Ishikawa (cell line): Measurements from ENCODE around the gene ZNF552.

Experiments used
- CEBPB ChIP-seq: IDR thresholded peaks from 2 replicates; pipeline ENCODE4 v1.6.1; 2012
- CREB1 ChIP-seq: IDR thresholded peaks from 2 replicates; pipeline ENCODE4 v1.6.1; 2012; ENCODE audit warnings: low read depth
- EGR1 ChIP-seq: IDR thresholded peaks from 2 replicates; pipeline ENCODE4 v1.6.1; 2012
- EP300 ChIP-seq: IDR thresholded peaks from 2 replicates; pipeline ENCODE4 v1.6.1; 2012; ENCODE audit warnings: borderline replicate concordance
- FOXM1 ChIP-seq: IDR thresholded peaks from 2 replicates; pipeline ENCODE4 v1.6.1; 2012; ENCODE audit warnings: low read depth, borderline replicate concordance
- NFIC ChIP-seq: IDR thresholded peaks from 2 replicates; pipeline ENCODE4 v1.6.1; 2012
- RAD21 ChIP-seq: IDR thresholded peaks from 2 replicates; pipeline ENCODE4 v1.6.1; 2012; ENCODE audit warnings: low read depth
- TAF1 ChIP-seq: IDR thresholded peaks from 2 replicates; pipeline ENCODE4 v1.6.1; 2012; ENCODE audit warnings: low read depth, mild to moderate bottlenecking
- TCF12 ChIP-seq: IDR thresholded peaks from 2 replicates; pipeline ENCODE4 v1.6.1; 2012; ENCODE audit warnings: low read depth
- TEAD4 ChIP-seq: IDR thresholded peaks from 2 replicates; pipeline ENCODE4 v1.6.1; 2012
- USF1 ChIP-seq: IDR thresholded peaks from 2 replicates; pipeline ENCODE4 v1.6.1; 2012
- YY1 ChIP-seq: IDR thresholded peaks from 2 replicates; pipeline ENCODE4 v1.6.1; 2012; ENCODE audit warnings: low read depth
- ZBTB7A ChIP-seq: IDR thresholded peaks from 2 replicates; pipeline ENCODE4 v1.6.1; 2012; ENCODE audit warnings: low read depth
- TF ChIP-seq, protein P1 (sequence below): IDR thresholded peaks from 2 replicates; pipeline ENCODE4 v1.6.1; 2012; ENCODE audit warnings: low read depth, mild to moderate bottlenecking
- TF ChIP-seq, protein P2 (sequence below): IDR thresholded peaks from 2 replicates; pipeline ENCODE4 v1.6.1; 2012

Gene ZNF552

DNA sequence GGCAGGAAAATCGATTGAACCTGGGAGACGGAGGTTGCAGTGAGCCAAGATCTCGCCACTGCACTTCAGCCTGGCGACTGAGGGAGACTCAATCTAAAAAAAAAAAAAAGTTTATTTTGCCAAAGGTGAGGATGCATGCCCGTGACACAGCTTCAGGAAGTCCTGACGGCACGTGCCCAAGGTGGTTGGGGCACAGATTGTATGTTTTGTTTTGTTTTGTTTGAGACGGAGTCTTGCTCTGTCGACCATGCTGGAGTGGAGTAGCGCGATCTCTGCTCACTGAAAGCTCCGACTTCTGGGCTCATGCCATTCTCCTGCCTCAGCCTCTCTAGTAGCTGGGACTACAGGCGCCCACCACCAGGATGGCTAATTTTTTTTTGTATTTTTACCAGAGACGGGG is 3.3 kb upstream of the ZNF552 start:
- TF ChIP-seq TAF1 (no peak), CREB1 (no peak), ZBTB7A (no peak), NFIC (no peak), EP300 (no peak), EGR1 (no peak), RAD21 (no peak)
- TF ChIP-seq, protein P1, sequence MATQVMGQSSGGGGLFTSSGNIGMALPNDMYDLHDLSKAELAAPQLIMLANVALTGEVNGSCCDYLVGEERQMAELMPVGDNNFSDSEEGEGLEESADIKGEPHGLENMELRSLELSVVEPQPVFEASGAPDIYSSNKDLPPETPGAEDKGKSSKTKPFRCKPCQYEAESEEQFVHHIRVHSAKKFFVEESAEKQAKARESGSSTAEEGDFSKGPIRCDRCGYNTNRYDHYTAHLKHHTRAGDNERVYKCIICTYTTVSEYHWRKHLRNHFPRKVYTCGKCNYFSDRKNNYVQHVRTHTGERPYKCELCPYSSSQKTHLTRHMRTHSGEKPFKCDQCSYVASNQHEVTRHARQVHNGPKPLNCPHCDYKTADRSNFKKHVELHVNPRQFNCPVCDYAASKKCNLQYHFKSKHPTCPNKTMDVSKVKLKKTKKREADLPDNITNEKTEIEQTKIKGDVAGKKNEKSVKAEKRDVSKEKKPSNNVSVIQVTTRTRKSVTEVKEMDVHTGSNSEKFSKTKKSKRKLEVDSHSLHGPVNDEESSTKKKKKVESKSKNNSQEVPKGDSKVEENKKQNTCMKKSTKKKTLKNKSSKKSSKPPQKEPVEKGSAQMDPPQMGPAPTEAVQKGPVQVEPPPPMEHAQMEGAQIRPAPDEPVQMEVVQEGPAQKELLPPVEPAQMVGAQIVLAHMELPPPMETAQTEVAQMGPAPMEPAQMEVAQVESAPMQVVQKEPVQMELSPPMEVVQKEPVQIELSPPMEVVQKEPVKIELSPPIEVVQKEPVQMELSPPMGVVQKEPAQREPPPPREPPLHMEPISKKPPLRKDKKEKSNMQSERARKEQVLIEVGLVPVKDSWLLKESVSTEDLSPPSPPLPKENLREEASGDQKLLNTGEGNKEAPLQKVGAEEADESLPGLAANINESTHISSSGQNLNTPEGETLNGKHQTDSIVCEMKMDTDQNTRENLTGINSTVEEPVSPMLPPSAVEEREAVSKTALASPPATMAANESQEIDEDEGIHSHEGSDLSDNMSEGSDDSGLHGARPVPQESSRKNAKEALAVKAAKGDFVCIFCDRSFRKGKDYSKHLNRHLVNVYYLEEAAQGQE: no peak
- TF ChIP-seq, protein P2, sequence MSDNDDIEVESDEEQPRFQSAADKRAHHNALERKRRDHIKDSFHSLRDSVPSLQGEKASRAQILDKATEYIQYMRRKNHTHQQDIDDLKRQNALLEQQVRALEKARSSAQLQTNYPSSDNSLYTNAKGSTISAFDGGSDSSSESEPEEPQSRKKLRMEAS: no peak

DNA sequence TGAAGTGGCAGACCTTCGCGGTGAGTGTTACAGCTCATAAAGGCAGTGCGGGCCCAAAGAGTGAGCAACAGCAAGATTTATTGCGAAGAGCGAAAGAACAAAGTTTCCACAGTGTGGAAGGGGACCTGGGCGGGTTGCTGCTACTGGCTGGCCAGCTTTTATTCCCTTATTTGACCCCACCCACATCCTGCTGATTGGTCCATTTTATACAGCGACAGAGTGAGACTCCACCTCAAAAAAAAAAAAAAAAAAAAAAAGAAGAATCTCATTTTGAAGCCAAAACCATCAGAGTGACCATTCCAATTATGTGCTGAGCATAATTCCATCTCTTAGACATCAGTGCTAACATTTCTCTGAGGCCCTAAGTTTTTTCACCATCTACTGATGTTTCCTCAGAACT is 1.9 kb upstream of the ZNF552 start:
- TF ChIP-seq EGR1 (no peak), TAF1 (no peak), NFIC (no peak), RAD21 (no peak), ZBTB7A (no peak), YY1 (no peak), CREB1 (no peak), CEBPB (no peak), EP300 (no peak), FOXM1 (no peak), TEAD4 (no peak), USF1 (no peak), TCF12 (no peak)
- TF ChIP-seq, protein P2: no peak
- TF ChIP-seq, protein P1: no peak

DNA sequence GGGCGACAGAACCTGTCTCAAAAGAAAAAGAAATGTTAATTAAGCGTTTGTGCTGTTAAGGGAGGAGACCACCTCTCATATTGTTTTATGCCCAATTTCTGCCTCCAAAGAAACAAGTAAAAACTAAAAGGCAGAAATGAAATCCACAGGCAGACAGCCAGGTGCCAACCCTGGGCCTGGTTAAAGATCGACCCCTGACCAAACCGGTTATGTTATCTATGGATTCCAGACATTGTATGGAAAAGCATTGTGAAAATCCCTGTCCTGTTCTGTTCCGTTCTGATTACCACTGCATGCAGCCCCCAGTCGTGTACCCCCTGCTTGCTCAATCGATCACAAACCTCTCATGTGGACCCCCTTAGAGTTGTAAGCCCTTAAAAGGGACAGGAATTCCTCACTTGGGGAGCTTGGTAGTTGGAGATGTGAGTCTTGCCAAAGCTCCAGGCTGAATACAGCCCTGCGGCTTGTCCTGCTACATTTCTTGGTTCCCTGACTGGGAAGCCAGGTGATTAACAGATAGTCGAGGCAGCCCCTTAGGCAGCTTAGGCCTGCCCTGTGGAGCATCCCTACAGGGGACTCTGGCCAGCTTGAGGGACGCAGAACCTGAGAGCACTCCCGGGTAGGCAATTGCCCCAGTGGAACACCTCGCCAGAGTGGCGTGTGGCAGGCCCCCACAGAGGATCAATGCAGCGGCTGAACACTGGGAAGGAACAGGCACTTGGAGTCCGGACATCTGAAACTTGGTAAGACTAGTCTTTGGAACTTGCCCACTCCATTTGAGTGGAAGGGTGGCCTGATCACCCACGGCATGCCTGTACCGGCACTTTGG is 748 bp upstream of the ZNF552 start:
- TF ChIP-seq RAD21 (no peak), EGR1 (no peak), YY1 (no peak), EP300 (no peak), TAF1 (no peak), TCF12 (no peak), USF1 (no peak)
- TF ChIP-seq, protein P2: no peak
- TF ChIP-seq, protein P1: no peak

GRCh38 chr19:57813919-57814504 is 701 bp downstream of the ZNF552 start:
- no peak for TF ChIP-seq FOXM1
- no peak for TF ChIP-seq TEAD4
- no peak for TF ChIP-seq RAD21
- no peak for TF ChIP-seq EP300
- no peak for TF ChIP-seq CREB1
- no peak for TF ChIP-seq USF1
- TF ChIP-seq TAF1: no peak
- TF ChIP-seq, protein P2: no peak
